SK-N-SH (cell line): ENCODE measurements around the gene CSNK2A2. TPM values are rescaled to one million over a fixed set of nuclear protein-coding genes. Genes with fewer than 3 reads are reported as not detected.

Experiments
- CTCF ChIA-PET: fragments of 300-600, 350-600 bp; formaldehyde crosslinking; extraction: SDS; loops from one replicate; lab custom pipeline; 2021; lab: Yijun Ruan, JAX
- POLR2A ChIA-PET: fragments of 350-600 bp; sonication (Branson Sonifier 250); formaldehyde crosslinking; extraction: SDS; loops from one replicate; lab custom pipeline; 2020; ENCODE audit warnings: antibody characterized with exemption, inconsistent platforms; lab: Yijun Ruan, JAX
- DNase-seq: peaks from one replicate; pipeline ENCODE4 v3.0.0; 2012
- H2AFZ ChIP-seq: fragments of 200-600 bp; sonication (generic); 2 replicates; pipeline ENCODE4 v1.8.1; 2016; ENCODE audit warnings: antibody characterized with exemption, mild to moderate bottlenecking, low read depth
- H3F3A ChIP-seq: fragments of 200-600 bp; sonication (generic); replicated peaks from 2 replicates; pipeline ENCODE3; 2016; ENCODE audit warnings: antibody characterized with exemption, mild to moderate bottlenecking; ENCODE audit not compliant: insufficient read depth
- H3K27ac ChIP-seq, 2 experiments: fragments of 200-500 bp in 1 of 2; fragments of 200-600 bp in 1 of 2; sonication (Bioruptor generic) in 1 of 2; sonication (generic), shearing (Covaris generic) in 1 of 2; 2 replicates each; pipeline versions ENCODE4 v1.5.1 to v1.6.1; 2014 to 2016; ENCODE audit warnings: low read depth in 2 of 2, inconsistent platforms in 1 of 2, low read length in 1 of 2, mild to moderate bottlenecking in 1 of 2, mixed read lengths in 1 of 2
- H3K27me3 ChIP-seq: fragments of 200-600 bp; sonication (generic), shearing (Covaris generic); 2 replicates; pipeline ENCODE4 v1.6.1; 2016; ENCODE audit warnings: mixed run types; ENCODE audit not compliant: insufficient read depth
- H3K36me3 ChIP-seq, 2 experiments: fragments of 200-500 bp in 1 of 2; fragments of 200-600 bp in 1 of 2; sonication (Bioruptor generic) in 1 of 2; sonication (generic) in 1 of 2; replicated peaks in 1 of 2; 2 replicates each; pipeline versions ENCODE3 to v1.5.1; 2014 to 2016; ENCODE audit warnings: low read length in 1 of 2, mild to moderate bottlenecking in 1 of 2; ENCODE audit not compliant: insufficient read depth in 2 of 2, control insufficient read depth in 1 of 2
- H3K4me1 ChIP-seq, 2 experiments: fragments of 200-500 bp in 1 of 2; fragments of 200-600 bp in 1 of 2; sonication (Bioruptor generic) in 1 of 2; sonication (generic), shearing (Covaris generic) in 1 of 2; 2 replicates each; pipeline versions ENCODE4 v1.5.1 to v1.6.1; 2014 to 2016; ENCODE audit warnings: low read depth in 1 of 2, low read length in 1 of 2, mixed run types in 1 of 2; ENCODE audit not compliant: insufficient read depth in 2 of 2, control insufficient read depth in 1 of 2
- H3K4me2 ChIP-seq: fragments of 200-600 bp; sonication (generic), shearing (Covaris generic); 2 replicates; pipeline ENCODE4 v1.6.1; 2017; ENCODE audit warnings: mixed run types
- H3K4me3 ChIP-seq, 2 experiments: fragments of 200-500 bp in 1 of 2; fragments of 200-600 bp in 1 of 2; sonication (Bioruptor generic) in 1 of 2; sonication (generic), shearing (Covaris generic) in 1 of 2; 2 replicates each; pipeline versions ENCODE4 v1.5.1 to v1.8.1; 2014 to 2016; ENCODE audit warnings: low read depth in 2 of 2, inconsistent platforms in 1 of 2, low read length in 1 of 2, mild to moderate bottlenecking in 1 of 2, mixed read lengths in 1 of 2, moderate library complexity in 1 of 2
- H3K79me2 ChIP-seq: fragments of 200-600 bp; sonication (generic); 2 replicates; pipeline ENCODE4 v1.8.1; 2017; ENCODE audit warnings: mild to moderate bottlenecking; ENCODE audit not compliant: insufficient read depth
- H3K9ac ChIP-seq: fragments of 200-600 bp; sonication (generic); 2 replicates; pipeline ENCODE4 v1.6.1; 2017; ENCODE audit warnings: mixed run types
- H3K9me2 ChIP-seq: fragments of 200-600 bp; sonication (generic); 2 replicates; pipeline ENCODE4 v1.6.1; 2017; ENCODE audit warnings: mixed run types
- H3K9me3 ChIP-seq: fragments of 200-600 bp; sonication (generic); 2 replicates; pipeline ENCODE4 v1.6.1; 2017; ENCODE audit warnings: mixed run types, mild to moderate bottlenecking, moderate library complexity
- H4K20me1 ChIP-seq: fragments of 200-600 bp; sonication (generic); 2 replicates; pipeline ENCODE4 v1.6.1; 2017; ENCODE audit warnings: mild to moderate bottlenecking, mixed run types; ENCODE audit not compliant: insufficient read depth
- ELF1 ChIP-seq: IDR thresholded peaks from 2 replicates; pipeline ENCODE4 v1.4.0; 2012
- FOSL2 ChIP-seq: IDR thresholded peaks from 2 replicates; pipeline ENCODE4 v1.4.0; 2012; ENCODE audit warnings: low read depth, mild to moderate bottlenecking, moderate library complexity, borderline replicate concordance
- FOXJ3 ChIP-seq: sonication (generic); formaldehyde crosslinking; IDR thresholded peaks from 2 replicates; pipeline ENCODE4 v1.5.1; 2020; ENCODE audit warnings: mild to moderate bottlenecking, missing genetic modification reagents
- GABPA ChIP-seq: IDR thresholded peaks from 2 replicates; pipeline ENCODE4 v1.4.0; 2012; ENCODE audit warnings: low read depth, mild to moderate bottlenecking
- GATA2 ChIP-seq: sonication (generic); formaldehyde crosslinking; IDR thresholded peaks from 2 replicates; pipeline ENCODE4 v1.5.0; 2020; ENCODE audit warnings: mild to moderate bottlenecking, missing genetic modification reagents
- JUND ChIP-seq: IDR thresholded peaks from 2 replicates; pipeline ENCODE4 v1.4.0; 2012
- MXI1 ChIP-seq: IDR thresholded peaks from 2 replicates; pipeline ENCODE4 v1.6.1; 2012; ENCODE audit warnings: mild to moderate bottlenecking, low read depth, low read length, improper control_type of control experiment
- POLR2AphosphoS5 ChIP-seq: IDR thresholded peaks from 2 replicates; pipeline ENCODE4 v1.6.1; 2012; ENCODE audit warnings: low read depth, low read length
- RFX5 ChIP-seq: IDR thresholded peaks from 2 replicates; pipeline ENCODE4 v1.6.1; 2012; ENCODE audit warnings: mild to moderate bottlenecking, improper control_type of control experiment, low read length
- RXRA ChIP-seq: IDR thresholded peaks from 2 replicates; pipeline ENCODE4 v1.4.0; 2012; ENCODE audit warnings: low read depth, mild to moderate bottlenecking, borderline replicate concordance
- USF2 ChIP-seq: fragments of 150-350 bp; IDR thresholded peaks from 2 replicates; pipeline ENCODE4 v1.6.1; 2017; ENCODE audit warnings: antibody characterized with exemption, low read length, low read depth, borderline replicate concordance
- WGBS: methylation state at CpG from one replicate; pipeline ENCODE4 v1.1.6; 2017; ENCODE audit warnings: low lambda C conversion rate; 5-methylcytosine and 5-hydroxymethylcytosine counted together
- polyA plus RNA-seq, 3 experiments: library from polyadenylated mRNA; depleted of rRNA; stranded (reverse); fragments of >200 nt; gene quantifications; 2 replicates each; pipeline ENCODE4 v1.2.3, GENCODE V29; 2012
- TF ChIP-seq, protein P1 (sequence below): fragments of 200-600 bp; sonication (generic); IDR thresholded peaks from 2 replicates; pipeline ENCODE4 v1.6.1; 2017; ENCODE audit warnings: antibody characterized with exemption, mild to moderate bottlenecking, moderate library complexity
- TF ChIP-seq, protein P2 (sequence below): IDR thresholded peaks from 2 replicates; pipeline ENCODE4; 2012
- TF ChIP-seq, protein P3 (sequence below): IDR thresholded peaks from 2 replicates; pipeline ENCODE4 v1.4.0; 2012; ENCODE audit warnings: low read depth

The CSNK2A2 gene
- polyA plus RNA-seq, 1 of the 3 experiments (the other 2 are of a cell fraction): 25.8 TPM

DNA sequence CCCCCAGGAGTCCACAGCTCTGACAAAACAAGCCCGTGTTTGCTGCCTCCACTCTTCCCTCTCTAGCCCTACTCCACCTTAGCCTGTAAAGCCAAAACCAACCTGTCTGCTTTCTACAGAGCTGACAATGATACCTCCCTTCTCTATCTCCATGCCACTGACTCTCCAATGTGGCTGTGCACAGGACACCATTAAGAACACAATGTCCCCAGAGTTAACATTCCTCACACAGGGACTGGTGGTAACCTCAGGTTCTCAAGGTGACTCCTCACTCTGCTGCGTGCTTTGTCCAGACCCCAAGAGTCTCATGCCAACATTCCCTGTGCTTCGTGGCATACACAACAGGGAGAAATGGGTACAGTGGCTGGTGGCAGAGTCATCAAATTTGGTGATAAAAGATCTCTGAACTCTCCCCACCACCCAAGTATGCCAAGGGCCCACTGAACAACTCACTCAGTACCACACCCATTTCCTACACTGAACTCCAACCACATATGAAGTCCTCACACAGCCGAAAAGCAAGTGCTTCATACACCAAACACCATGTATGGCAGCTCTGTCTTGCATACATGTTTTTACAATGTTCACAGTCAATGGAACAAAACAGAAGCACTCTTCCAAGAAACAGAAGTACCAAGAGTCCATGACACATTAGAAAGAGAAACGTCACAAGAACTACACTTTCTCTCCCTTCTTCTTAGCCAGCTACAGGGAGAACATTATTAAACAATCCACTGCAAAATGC lies 21.1 kb downstream of the CSNK2A2 start:
- CTCF ChIA-PET: interaction anchor here (1.6 to 1.9 kb wide), 2 partner anchors 12 to 55 kb away, joined by 5 to 6 read pairs; no protein-coding TSS in a partner anchor

More for the DNA sequence above, 21.1 kb downstream of the CSNK2A2 start:
- Histone ChIP-seq H2AFZ (no peak overlapping the region), H3K9me2 (no peaks in the 10 kb centered on the region), H3K27me3 (no peaks in the 10 kb centered on the region), H3K9ac (no peak overlapping the region), H3K27ac (no peak overlapping the region), H3K9me3 (no peaks in the 10 kb centered on the region), H3K36me3 (peaks cover 75 to 83% of the 10 kb centered on the region in 2 experiments), H4K20me1 (no peaks in the 10 kb centered on the region; the same call in none of the 2 replicates), H3K4me2 (no peak overlapping the region), H3K4me1 (no peaks in the 10 kb centered on the region)
- WGBS: over 99% methylated on average over 5 of the region's 5 CpGs
- DNase-seq: no peak
- TF ChIP-seq GATA2 (CRISPR knock-in tag): no peak
- TF ChIP-seq FOXJ3 (CRISPR knock-in tag): no peak
- no peak for TF ChIP-seq POLR2AphosphoS5
- TF ChIP-seq, protein P1, sequence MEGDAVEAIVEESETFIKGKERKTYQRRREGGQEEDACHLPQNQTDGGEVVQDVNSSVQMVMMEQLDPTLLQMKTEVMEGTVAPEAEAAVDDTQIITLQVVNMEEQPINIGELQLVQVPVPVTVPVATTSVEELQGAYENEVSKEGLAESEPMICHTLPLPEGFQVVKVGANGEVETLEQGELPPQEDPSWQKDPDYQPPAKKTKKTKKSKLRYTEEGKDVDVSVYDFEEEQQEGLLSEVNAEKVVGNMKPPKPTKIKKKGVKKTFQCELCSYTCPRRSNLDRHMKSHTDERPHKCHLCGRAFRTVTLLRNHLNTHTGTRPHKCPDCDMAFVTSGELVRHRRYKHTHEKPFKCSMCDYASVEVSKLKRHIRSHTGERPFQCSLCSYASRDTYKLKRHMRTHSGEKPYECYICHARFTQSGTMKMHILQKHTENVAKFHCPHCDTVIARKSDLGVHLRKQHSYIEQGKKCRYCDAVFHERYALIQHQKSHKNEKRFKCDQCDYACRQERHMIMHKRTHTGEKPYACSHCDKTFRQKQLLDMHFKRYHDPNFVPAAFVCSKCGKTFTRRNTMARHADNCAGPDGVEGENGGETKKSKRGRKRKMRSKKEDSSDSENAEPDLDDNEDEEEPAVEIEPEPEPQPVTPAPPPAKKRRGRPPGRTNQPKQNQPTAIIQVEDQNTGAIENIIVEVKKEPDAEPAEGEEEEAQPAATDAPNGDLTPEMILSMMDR: no peak
- no peak for TF ChIP-seq MXI1
- no peak for TF ChIP-seq USF2
- no peak for TF ChIP-seq GABPA
- no peak for TF ChIP-seq JUND
- TF ChIP-seq, protein P2, sequence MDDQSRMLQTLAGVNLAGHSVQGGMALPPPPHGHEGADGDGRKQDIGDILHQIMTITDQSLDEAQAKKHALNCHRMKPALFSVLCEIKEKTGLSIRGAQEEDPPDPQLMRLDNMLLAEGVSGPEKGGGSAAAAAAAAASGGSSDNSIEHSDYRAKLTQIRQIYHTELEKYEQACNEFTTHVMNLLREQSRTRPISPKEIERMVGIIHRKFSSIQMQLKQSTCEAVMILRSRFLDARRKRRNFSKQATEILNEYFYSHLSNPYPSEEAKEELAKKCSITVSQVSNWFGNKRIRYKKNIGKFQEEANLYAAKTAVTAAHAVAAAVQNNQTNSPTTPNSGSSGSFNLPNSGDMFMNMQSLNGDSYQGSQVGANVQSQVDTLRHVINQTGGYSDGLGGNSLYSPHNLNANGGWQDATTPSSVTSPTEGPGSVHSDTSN: no peak
- TF ChIP-seq RXRA: no peak
- no peak for TF ChIP-seq RFX5
- no peak for TF ChIP-seq FOSL2
- no peak for TF ChIP-seq ELF1
- TF ChIP-seq, protein P3, sequence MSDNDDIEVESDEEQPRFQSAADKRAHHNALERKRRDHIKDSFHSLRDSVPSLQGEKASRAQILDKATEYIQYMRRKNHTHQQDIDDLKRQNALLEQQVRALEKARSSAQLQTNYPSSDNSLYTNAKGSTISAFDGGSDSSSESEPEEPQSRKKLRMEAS: no peak
- TF ChIP-seq, all 33 proteins: peak for 0
- peaks cover 56% of the 10 kb centered on the region; the same call in 1 of the 2 replicates for H3K79me2 ChIP-seq
- POLR2A ChIA-PET: no interaction called here
- no peaks in the 10 kb centered on the region for H3F3A ChIP-seq
- H3K4me3 ChIP-seq: no peak overlapping the region
